Activated CD4-positive, alpha-beta T cell treated with anti-CD3 and anti-CD28 coated beads for 36 hours (primary cell): Measurements from ENCODE around the gene SV2C. TPM values are rescaled to one million over a fixed set of nuclear protein-coding genes. Genes with fewer than 3 reads are reported as not detected.

ENCODE experiments used
- ATAC-seq: fragments of 200-7000 bp; cut with Tn5 transposase; one replicate; pipeline ENCODE4 v1.10.0; 2021; ENCODE audit warnings: mild to moderate bottlenecking, moderate library complexity
- CTCF ChIA-PET: fragments of 350-600 bp; sonication (Branson Sonifier 250); formaldehyde crosslinking; loops from one replicate; lab custom pipeline; 2021; ENCODE audit warnings: antibody characterized with exemption; lab: Charles Lee
- POLR2A ChIA-PET: fragments of 350-600 bp; sonication (Branson Sonifier 250); formaldehyde crosslinking; loops from one replicate; lab custom pipeline; 2021; ENCODE audit warnings: antibody characterized with exemption, inconsistent platforms; lab: Charles Lee
- DNase-seq: peaks from one replicate; pipeline ENCODE4 v3.0.0-alpha.2; 2020
- H3K27ac Mint-ChIP-seq: one replicate; pipeline ENCODE4 v1.8.0; 2021; ENCODE audit warnings: mixed read lengths
- H3K27me3 Mint-ChIP-seq: one replicate; pipeline ENCODE4 v1.8.0; 2021; ENCODE audit warnings: mixed read lengths
- H3K36me3 Mint-ChIP-seq: one replicate; pipeline ENCODE4 v1.8.0; 2021; ENCODE audit warnings: low read depth, mixed read lengths
- H3K4me1 Mint-ChIP-seq: one replicate; pipeline ENCODE4 v1.8.0; 2021; ENCODE audit warnings: mixed read lengths
- H3K4me3 Mint-ChIP-seq: one replicate; pipeline ENCODE4 v1.8.0; 2021; ENCODE audit warnings: mild to moderate bottlenecking, moderate library complexity, mixed read lengths
- H3K9me3 Mint-ChIP-seq: one replicate; pipeline ENCODE4 v1.8.0; 2021; ENCODE audit warnings: low read depth, mixed read lengths
- intact Hi-C, 2 experiments: fragments of 100-400 bp; cut with DNase I in 1 of 2; cut with micrococcal nuclease in 1 of 2; formaldehyde crosslinking; loops; one replicate each; pipeline versions ENCODE4 v1.14.2 to v1.15.1; 2022 to 2024; cut with DNase I, micrococcal nuclease
- total RNA-seq, 2 experiments: library from RNA; stranded (reverse); gene quantifications; one replicate each; pipeline ENCODE4 v1.2.3, GENCODE V29; 2021

Gene SV2C
- total RNA-seq, 2 experiments from 2014 or later, result 0.02 TPM; not detected in 1

- Mint-ChIP-seq H3K36me3 (no peaks in the 10 kb centered on the region), H3K27ac (peak overlapping the region; percentile 5), H3K9me3 (no peaks in the 10 kb centered on the region), H3K4me1 (peaks cover 55% of the 10 kb centered on the region), H3K4me3 (no peak overlapping the region), H3K27me3 (no peaks in the 10 kb centered on the region)
- POLR2A ChIA-PET, result interaction anchor here (1.3 kb wide), 1 partner anchor 154 kb away, joined by 3 read pairs; no protein-coding TSS in a partner anchor
- intact Hi-C loops, result no loop called here
- ATAC-seq (peak; percentile 80), DNase-seq (peak; percentile 38)
- CTCF ChIA-PET, result interaction anchor here (0.6 to 1.7 kb wide), 3 partner anchors 10 to 128 kb away, joined by 3 to 9 read pairs (median 3); partner anchors contain the start of gene IQGAP2
These were observed 310.0 kb downstream of the SV2C start for GRCh38 chr5:76393035-76393680.

DNA sequence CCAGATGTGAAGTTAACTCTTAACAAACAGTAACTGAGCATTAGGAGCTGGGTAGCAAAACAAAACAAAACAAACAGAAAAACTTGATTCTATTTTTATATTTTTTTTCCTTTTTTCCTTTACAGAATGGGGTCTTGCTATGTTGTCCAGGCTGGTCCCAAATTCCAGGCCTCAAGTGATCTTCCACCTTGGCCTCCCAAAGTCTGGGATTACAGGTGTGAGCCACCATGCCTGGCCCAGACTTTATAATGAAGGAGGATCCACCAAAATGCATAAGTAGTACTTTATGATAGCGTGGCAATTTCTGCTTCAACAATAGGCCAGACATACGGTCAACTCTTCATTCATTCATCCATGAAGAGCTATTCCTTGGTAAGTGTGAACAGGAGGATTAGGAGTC is 314.0 kb downstream of the SV2C start:
- Mint-ChIP-seq H3K27ac (no peak overlapping the region), H3K9me3 (no peaks in the 10 kb centered on the region), H3K36me3 (no peaks in the 10 kb centered on the region), H3K4me1 (peaks cover 39% of the 10 kb centered on the region), H3K4me3 (no peak overlapping the region), H3K27me3 (peaks cover 4% of the 10 kb centered on the region)
- no peak for ATAC-seq
- POLR2A ChIA-PET, result no interaction called here
- CTCF ChIA-PET, result interaction anchor here (1.0 kb wide), 2 partner anchors 8 to 150 kb away, joined by 3 to 4 read pairs; no protein-coding TSS in a partner anchor
- DNase-seq, result no peak
- intact Hi-C loops, result no loop called here

- POLR2A ChIA-PET, result interaction anchor here (0.7 kb wide), 1 partner anchor 10 kb away, joined by 3 read pairs; no protein-coding TSS in a partner anchor
- no peak overlapping the region for H3K27ac Mint-ChIP-seq
- intact Hi-C loops, result no loop called here
- H3K4me1 Mint-ChIP-seq, result peaks cover 24% of the 10 kb centered on the region
- DNase-seq, result no peak
- no peak overlapping the region for H3K4me3 Mint-ChIP-seq
- no peak for ATAC-seq
- no peaks in the 10 kb centered on the region for H3K9me3 Mint-ChIP-seq
- CTCF ChIA-PET, result interaction anchor here (0.6 to 1.5 kb wide), 3 partner anchors 8 to 144 kb away, joined by 3 read pairs; no protein-coding TSS in a partner anchor
- peaks cover 4% of the 10 kb centered on the region for H3K27me3 Mint-ChIP-seq
- H3K36me3 Mint-ChIP-seq, result no peaks in the 10 kb centered on the region
These were observed 316.1 kb downstream of the SV2C start for GRCh38 chr5:76399268-76399667.

DNA sequence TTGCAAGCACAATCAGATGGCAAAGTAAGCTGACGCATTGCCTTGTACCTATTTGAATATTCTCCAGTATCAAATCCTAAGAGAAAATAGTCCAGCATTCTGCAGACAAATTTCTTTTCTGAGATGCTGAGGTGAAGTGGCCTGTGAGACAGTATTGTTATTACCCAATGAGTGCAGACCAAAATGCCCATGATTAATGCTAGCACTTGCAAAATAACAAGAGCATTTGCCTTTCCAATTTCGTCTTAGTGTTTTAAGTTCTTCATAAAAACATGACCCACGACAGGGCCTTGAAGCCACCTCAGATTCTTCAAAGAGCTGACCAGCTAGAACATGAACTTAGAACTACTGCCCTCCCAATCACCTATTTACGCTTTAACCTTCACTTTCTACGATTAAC is 317.3 kb downstream of the SV2C start:
- intact Hi-C loops, result loop anchor here (5.0 kb wide), 4 partner anchors 68 to 1377 kb away; partner anchors contain the start of genes AGGF1 (in 1 of the 2), POC5 (in 1 of the 2) and TBCA (in 1 of the 2)
- H3K4me1 Mint-ChIP-seq, result peaks cover 30% of the 10 kb centered on the region
- no peak for DNase-seq
- POLR2A ChIA-PET, result no interaction called here
- H3K27ac Mint-ChIP-seq, result no peak overlapping the region
- no peak overlapping the region for H3K4me3 Mint-ChIP-seq
- CTCF ChIA-PET, result interaction anchor here (0.7 to 1.3 kb wide), 3 partner anchors 22 to 55 kb away, joined by 3 read pairs; no protein-coding TSS in a partner anchor
- no peaks in the 10 kb centered on the region for H3K36me3 Mint-ChIP-seq
- ATAC-seq, result no peak
- no peaks in the 10 kb centered on the region for H3K9me3 Mint-ChIP-seq
- H3K27me3 Mint-ChIP-seq, result peaks cover 4% of the 10 kb centered on the region

GRCh38 chr5:76401801-76402250 is 318.6 kb downstream of the SV2C start:
- H3K4me1 Mint-ChIP-seq, result peaks cover 44% of the 10 kb centered on the region
- CTCF ChIA-PET, result interaction anchor here (0.9 to 3.8 kb wide), 11 partner anchors 9 to 373 kb away, joined by 3 to 36 read pairs (median 4); no protein-coding TSS in a partner anchor
- POLR2A ChIA-PET, result interaction anchor here (0.6 to 3.7 kb wide), 6 partner anchors 141 to 666 kb away, joined by 3 to 16 read pairs (median 4); no protein-coding TSS in a partner anchor
- H3K4me3 Mint-ChIP-seq, result peak overlapping the region; percentile 93
- H3K27me3 Mint-ChIP-seq, result peaks cover 4% of the 10 kb centered on the region
- H3K27ac Mint-ChIP-seq, result peak overlapping the region; percentile 100
- H3K9me3 Mint-ChIP-seq, result no peaks in the 10 kb centered on the region
- ATAC-seq (no peak), DNase-seq (peak; percentile 53)
- H3K36me3 Mint-ChIP-seq, result peaks cover 4% of the 10 kb centered on the region
- intact Hi-C loops, result loop anchor here (1.0 to 5.0 kb wide), 14 partner anchors 34 to 1375 kb away; partner anchors contain the start of genes AGGF1 (in 1 of the 2), POC5 (in 1 of the 2) and TBCA (in 1 of the 2)

DNA sequence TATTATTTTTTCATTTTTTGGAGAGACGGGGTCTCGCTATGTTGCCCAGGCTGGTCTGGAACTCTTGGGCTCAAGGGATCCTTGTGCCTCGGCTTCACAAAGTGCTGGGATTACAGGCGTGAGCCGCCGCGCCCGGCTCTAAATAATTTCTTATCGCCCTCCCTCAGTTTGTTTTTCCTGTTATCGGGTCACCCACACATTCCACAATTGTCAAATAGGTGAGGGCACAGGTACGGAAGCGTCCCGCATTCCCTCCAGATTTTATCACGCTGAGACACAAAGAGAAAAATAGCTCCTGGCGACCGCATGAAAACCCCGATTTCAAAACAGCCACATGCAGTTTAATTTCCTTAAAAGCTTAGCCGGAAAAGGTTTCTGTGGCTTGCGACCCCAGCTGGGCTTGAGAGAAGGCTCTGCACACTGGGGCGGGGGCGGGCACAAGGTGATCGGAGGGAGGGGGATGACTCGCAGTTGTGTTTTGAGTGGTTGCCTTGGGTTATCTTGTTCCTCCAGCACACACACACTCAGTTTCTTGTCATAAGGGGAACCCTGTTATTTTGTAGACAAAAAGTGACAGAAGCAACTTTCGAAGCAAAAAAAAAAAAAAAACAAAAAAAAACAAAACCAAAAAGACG is 319.2 kb downstream of the SV2C start:
- H3K4me1 Mint-ChIP-seq, result peaks cover 49% of the 10 kb centered on the region
- POLR2A ChIA-PET, result interaction anchor here (0.6 to 3.7 kb wide), 8 partner anchors 58 to 1770 kb away, joined by 3 to 16 read pairs (median 4); no protein-coding TSS in a partner anchor
- ATAC-seq, result peak; percentile 60

GRCh38 chr5:76402886-76403765 is 319.9 kb downstream of the SV2C start, which contains the start of gene IQGAP2:
Gene IQGAP2 (plus strand): TSS chr5:76403285. CDS start chr5:76403546, 261 bp downstream.
- Mint-ChIP-seq H3K36me3 (peaks cover 7% of the 10 kb centered on the region), H3K4me1 (peaks cover 56% of the 10 kb centered on the region), H3K4me3 (peak within 1 kb of the TSS; percentile 93), H3K9me3 (no peaks in the 10 kb centered on the region), H3K27me3 (peaks cover 4% of the 10 kb centered on the region), H3K27ac (peak within 1 kb of the TSS; percentile 100)
- POLR2A ChIA-PET, result interaction anchor here (0.6 to 3.7 kb wide), 13 partner anchors 58 to 1771 kb away, joined by 3 to 29 read pairs (median 5); no protein-coding TSS in a partner anchor
- DNase-seq, result peak; percentile 88
- ATAC-seq, result peak; percentile 62
- intact Hi-C loops, result loop anchor here (1.0 to 5.0 kb wide), 17 partner anchors 35 to 1374 kb away; partner anchors contain the start of genes POC5 (in 2 of the 2), AGGF1 (in 1 of the 2), F2R (in 1 of the 2) and TBCA (in 1 of the 2)
- CTCF ChIA-PET, result interaction anchor here (0.5 to 3.8 kb wide), 29 partner anchors 9 to 1178 kb away, joined by 3 to 36 read pairs (median 3); no protein-coding TSS in a partner anchor

More for the DNA sequence above, 319.2 kb downstream of the SV2C start:
- H3K4me3 Mint-ChIP-seq, result peak overlapping the region; percentile 93
- intact Hi-C loops, result loop anchor here (1.0 to 5.0 kb wide), 14 partner anchors 34 to 1375 kb away; partner anchors contain the start of genes AGGF1 (in 1 of the 2), POC5 (in 1 of the 2) and TBCA (in 1 of the 2)
- CTCF ChIA-PET, result interaction anchor here (0.7 to 3.8 kb wide), 13 partner anchors 9 to 372 kb away, joined by 3 to 36 read pairs (median 4); no protein-coding TSS in a partner anchor
- no peaks in the 10 kb centered on the region for H3K9me3 Mint-ChIP-seq
- DNase-seq, result peak; percentile 93
- H3K27me3 Mint-ChIP-seq, result peaks cover 4% of the 10 kb centered on the region
- H3K27ac Mint-ChIP-seq, result peak overlapping the region; percentile 100
- H3K36me3 Mint-ChIP-seq, result peaks cover 4% of the 10 kb centered on the region
